ENCODE results near the gene HOXB5.

The HOXB5 gene

DNA sequence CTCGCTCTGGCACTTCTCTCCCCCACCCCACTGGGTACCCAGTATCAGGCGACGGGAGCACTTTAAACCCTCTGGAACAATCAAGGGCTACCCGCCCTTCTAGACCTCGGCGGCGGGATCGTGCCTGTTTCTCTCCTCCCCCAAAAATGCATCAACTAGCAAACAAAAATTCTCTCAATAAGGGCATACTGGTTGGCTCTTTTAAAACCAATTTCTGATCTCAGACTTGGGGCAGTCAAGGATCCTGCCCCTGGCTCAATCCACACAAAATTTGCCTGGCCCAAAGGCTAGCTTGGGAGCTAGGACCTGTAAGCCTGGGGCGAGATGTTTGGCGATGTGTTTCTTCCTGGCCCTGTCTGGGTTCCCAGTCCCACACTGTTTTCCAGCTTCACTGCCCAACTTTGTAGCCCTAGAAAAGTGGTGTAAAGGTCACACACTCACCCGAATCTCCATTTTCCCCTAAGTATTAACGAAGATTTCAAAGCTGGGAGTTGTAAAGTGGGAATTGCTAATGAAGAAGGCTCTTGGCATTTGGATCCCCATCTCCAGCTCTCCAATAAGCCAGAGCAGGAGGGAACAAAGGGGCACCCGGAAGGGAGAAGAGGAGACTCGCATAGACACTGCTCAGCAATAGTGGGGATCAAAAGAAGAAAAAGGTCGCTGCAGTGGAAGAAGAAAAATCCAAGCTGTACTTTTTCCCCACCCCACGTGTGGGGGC, 34.3 kb downstream of the HOXB5 start:
- DNase-seq (ENCODE audit: low read depth): no peak

- no peak for DNase-seq (ENCODE audit: low read depth)
These were observed 34.8 kb downstream of the HOXB5 start for GRCh38 chr17:48558831-48559121.

DNA sequence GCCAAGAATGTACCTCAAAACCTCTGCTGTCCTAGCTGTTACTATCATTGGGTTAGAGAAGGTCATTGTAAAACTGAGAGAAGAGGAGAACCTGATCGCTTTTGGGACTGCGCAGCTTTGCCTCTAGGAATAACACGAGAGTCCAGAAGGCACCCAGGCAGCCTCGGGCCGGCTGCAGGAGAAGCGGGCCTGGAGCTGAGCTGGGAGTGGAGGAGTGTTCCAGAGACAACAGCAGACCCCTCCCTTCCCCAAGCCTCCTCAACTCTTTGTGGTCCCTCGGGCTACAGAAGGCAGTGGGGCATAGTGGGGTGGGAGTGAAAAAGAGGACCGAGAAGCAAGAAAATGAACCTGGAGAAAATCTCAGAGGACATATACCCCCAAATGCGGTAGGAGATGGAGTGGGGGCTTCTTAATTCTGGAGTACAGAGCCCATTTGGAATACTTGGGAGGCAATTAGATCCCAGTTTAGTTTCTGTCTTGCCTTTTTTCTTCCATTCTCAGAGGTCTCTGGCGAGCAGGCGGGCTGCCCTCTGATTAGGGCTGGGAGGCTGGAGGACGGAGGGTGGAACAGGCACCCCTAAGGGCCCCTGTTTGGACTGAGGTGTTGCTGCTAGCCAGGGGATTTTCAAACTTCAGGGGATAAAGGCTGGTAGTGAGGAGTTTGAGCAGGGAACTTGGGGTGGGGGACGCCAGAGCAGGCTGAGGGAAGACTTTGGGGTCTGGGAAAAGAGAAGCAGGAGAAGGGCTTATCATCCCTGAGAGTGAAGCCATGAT, 35.3 kb downstream of the HOXB5 start:
- DNase-seq (ENCODE audit: low read depth): no peak

DNA sequence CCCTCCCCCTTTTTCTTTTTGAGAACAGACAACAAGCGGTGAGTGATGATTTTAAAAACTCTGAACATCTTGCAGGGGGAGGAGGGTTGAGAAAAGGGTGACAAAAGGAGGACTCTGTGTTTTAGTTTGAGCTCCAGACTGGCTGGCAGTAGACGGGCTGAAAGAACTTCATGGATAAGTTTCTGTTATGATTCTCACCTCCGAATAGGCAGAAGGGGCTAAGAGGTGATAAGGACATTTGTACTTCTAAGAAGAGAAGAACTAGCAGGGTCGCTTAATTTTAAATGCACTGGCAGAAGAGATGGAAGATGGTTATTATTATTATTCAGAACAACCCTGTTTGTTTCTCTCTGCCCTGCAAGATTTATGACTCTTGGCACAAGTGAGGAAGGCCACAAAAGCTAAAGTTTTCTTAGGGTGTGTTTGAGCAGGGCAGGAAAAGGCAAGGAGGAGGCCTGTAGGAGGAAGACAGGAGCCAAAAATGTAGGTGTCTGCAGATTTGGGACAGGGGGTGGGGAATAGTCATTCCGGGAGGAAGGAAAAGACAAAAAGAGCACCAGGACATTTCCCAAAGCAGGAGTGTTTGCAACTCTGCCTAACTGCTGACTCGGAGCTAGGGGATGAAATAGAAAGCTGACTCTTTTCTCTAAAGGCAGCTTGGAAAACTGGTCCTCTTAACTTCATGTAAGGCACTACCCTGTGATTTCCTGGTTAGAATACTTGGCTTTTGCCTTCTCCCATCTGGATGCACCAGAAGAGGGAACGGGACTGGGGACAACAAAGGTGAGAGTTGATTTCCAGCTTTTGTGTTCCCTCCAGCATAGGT, 36.8 kb downstream of the HOXB5 start:
- DNase-seq (ENCODE audit: low read depth): no peak

GRCh38 chr17:48556229-48556575, 37.4 kb downstream of the HOXB5 start:
- no peak for DNase-seq (ENCODE audit: low read depth)

DNA sequence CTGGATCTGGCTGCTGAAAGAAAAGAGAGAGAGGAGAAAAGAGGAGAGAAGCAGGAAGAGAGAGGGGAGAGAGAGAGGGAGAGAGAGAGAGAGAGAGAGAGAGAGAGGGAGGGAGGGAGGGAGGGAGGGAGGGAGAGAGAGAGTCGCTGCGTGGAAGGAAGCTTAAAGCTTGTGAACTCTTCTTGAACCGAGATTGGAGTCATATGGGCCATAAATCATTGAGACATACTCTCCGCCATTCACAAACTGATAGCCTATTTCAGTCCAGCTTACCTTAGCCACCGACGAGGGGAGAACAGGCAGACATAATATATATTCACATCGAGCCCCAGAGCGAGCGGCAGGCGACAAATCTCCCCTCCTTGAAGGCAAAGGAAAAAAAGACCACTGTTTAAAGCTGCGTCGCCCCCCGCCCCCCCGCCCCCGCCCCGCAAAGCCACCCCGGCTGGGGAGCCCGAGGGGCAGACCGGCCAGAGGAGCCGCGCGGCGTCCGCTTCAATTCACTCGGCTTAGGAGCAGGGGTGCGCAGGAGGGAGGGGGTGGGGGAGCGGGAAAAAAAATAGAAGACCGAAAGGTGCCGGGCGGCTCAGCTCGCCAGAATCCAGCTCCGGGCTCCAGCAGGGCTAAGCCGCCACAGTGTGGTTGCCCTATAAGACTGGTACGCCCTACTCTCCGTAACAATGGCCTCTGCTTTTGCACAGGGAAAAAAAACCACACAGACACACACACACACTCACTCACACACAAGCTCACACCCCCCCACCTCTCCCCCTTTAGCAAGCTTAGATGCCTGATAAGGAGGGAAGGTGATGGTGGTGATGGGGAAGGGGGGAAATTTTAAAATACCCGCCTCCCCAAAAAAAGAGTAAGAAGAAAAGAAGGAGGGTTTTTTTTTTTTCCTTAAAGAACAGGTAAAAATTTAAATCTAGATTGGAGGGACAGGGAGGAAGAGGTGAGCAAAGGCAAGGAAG, 38.0 kb downstream of the HOXB5 start:
- no peak for DNase-seq (ENCODE audit: low read depth)

DNA sequence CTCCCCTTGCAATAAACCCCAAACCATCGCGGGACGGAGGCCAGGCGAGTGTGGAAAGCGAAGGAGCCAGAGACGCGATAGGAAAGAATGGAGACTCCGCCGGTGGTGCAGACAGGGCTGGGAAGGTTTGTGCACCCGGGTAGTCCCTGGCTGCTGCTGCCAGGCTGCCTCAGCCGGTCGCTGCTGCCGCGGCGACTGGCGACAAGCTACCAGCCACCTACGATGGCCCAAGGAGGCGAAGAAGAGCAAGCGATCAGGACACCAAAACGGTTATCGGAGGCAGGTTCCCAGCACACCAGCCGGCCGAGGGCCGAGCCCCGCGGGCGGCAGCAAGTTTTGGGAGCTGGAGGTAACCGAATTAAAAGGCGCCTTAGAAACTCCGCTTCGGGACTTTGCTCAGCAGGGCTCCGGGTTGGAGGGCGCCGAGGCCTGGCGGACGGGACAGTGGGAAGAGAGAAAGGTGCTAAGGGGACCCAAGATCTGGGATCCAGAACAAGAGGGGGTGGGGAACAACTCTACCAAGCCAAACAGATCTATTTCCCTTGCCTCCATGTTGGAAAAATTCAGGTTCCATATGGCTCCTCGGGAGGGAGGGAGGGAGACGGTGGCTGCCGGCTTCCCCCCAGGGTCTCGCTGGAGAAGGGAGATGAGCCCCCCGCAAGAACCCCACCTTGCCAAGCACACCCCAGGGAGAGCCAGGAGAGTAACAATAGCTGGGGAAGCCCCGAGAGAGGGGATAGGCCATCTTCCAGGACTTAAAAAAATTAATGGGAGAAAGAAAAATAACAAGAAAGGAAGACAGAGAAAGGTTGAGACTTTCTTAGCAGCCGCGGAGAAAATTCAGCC, 38.9 kb downstream of the HOXB5 start:
- DNase-seq (ENCODE audit: low read depth): no peak

- no peak for DNase-seq (ENCODE audit: low read depth)
These were observed 39.8 kb downstream of the HOXB5 start for GRCh38 chr17:48553826-48554225.

- no peak for DNase-seq (ENCODE audit: low read depth)
These were observed 40.4 kb downstream of the HOXB5 start for GRCh38 chr17:48553190-48553547.

GRCh38 chr17:48552466-48553189, 41.0 kb downstream of the HOXB5 start:
- DNase-seq (ENCODE audit: low read depth): no peak

DNA sequence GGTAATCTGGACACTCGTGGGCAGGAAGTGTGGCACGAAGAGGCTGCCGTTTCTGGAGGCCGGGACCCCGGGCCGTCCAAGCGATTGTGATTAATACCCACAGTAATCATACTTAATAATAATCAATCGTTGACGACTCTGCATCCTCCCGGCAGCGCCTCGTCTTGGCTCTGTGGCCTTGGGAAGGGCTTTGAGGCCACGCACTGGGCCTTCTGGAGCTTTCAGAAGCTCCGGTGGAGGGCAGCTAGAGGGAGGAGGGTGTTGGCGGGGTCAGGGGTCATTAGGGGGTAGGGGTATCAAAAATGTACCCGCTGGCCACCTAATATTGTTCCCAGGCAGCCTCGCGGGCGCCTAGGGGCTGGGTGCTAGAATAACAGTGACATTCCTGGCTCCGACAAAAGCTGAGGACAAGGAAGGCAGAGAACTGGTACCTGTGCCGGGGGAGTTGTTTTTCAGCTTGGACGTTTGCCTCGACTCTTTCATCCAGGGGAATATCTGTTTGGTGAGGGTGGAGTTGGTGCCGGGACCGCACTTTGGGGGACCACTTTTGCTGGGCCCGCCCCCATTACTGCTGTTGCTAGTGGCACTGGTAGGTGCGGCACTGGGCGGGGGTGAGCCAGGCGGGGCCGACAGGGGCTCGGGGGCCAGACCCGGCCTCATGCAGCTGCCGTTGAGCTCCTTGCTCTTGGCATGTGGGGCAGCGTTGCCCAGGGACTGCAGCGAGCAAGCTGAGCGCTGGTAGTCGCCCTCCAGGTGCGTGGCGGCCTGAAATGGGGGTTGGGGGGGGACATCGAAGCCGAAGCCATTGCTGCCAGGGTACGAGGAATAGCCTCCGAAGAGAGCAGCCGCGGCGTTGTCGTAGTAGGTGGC, 41.7 kb downstream of the HOXB5 start:
- no peak for DNase-seq (ENCODE audit: low read depth)

- no peak for DNase-seq (ENCODE audit: low read depth)
These were observed 42.4 kb downstream of the HOXB5 start for GRCh38 chr17:48551214-48551555.

DNA sequence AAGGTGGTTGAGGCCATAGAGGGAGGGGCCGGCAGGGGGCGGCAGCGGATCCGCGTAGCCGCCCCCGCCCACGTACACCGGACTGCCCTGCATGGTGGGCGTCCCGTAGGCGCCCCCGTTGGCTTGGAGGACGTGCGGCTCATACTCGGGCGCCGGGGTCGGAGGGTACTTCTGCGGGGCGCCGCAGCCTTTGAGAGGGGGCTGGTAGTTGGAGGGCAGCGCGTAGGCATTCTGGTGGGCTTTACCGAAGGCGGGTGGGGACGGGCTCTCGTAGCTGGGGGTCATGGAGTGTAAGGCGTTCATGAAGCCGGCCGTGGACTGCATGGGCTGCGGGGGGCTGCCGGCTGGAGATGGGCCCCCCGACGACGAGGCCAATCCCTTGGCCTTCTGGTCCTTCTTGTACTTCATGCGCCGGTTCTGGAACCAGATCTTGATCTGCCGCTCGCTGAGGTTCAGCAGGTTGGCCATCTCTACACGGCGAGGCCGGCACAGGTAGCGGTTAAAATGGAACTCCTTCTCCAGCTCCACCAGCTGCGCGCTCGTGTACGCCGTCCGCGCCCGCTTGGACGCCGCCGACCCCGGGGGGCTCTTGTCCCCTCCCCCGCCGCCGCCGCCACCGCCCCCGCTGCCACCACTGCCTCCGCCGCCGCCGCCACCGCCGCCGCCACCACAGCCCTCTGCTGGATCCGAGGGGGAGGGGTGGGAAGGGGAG, 42.9 kb downstream of the HOXB5 start:
- no peak for DNase-seq (ENCODE audit: low read depth)

DNA sequence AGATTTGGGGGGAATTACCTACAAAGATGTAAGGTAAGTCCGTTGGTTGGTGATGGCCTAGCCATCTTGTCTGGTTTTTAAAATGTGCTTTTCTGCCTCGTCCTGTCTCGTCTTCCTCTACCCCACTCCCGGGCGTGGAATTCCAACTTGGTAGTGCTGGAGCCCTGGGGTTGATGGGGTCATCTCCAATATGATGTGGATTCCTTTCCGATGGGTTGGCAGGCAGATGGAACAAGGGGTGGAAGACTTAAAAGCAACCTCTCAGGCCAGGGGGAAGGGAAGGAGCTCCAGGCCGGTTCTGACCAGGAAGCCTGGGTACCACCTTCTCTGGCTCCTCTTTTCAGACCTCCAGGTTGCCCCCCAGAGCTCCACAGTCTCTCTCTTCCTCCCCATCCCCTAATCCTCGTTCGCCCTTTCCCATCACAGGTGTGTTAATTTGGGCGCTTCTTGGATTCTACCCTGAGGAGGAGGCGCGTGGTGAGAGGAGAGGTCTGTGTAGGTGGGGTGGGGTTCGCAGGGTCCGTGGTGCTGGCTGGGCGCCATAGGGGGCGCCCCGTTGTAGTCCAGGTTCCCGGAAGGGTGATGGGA, 43.6 kb downstream of the HOXB5 start:
- no peak for DNase-seq (ENCODE audit: low read depth)

GRCh38 chr17:48549281-48549630, 44.3 kb downstream of the HOXB5 start:
- no peak for DNase-seq (ENCODE audit: low read depth)

GRCh38 chr17:48548523-48549280, 44.9 kb downstream of the HOXB5 start:
- no peak for DNase-seq (ENCODE audit: low read depth)

DNA sequence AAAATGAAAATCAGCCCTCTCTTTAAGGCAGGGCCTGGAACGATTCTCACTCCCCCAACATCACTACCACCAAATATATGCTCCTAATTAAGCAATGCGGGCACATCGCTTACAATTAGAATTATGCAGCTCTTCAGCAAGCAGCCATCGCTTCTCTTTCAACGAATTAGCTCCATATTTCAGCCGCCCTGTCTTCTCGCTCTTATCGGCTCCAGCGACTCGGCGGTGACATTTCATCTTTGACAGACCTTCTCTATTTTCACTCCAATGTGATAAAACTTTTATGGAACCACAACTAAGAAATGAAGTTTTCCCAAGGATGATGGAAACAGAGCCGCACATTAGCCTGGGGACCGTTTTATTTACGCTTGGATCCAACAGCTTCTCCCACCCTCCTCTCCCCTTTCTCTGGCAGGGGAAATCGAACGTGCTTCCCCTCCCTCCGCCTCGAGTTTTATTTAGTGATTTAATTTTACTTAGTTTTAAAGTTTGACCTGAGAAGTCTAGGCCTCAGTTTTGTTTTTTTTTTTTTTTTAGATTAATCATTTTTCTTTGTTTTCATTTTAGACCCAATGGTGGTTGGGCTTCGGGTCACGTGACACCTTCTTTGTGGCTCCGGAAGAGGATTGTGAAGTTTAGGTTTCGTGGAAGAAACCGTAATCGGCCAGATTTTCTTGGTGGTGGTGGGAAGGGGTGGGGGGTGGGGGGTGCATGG, 45.6 kb downstream of the HOXB5 start:
- peak; percentile 20 for DNase-seq (ENCODE audit: low read depth)

Measured in activated T-cell treated with anti-CD3 and anti-CD28 coated beads for 24 hours (primary cell).